Heart left ventricle (tissue), 13 donors: Measurements from ENCODE around the gene POMP.
A peak's percentile ranks its signal among the peaks of the same experiment; 100 is the strongest.

Experiments
- POLR2A ChIP-seq, 2 donors: fragments of 450-650 bp; IDR thresholded peaks; one replicate each; pipeline ENCODE4 v1.6.1; 2017; ENCODE audit warnings: antibody characterized with exemption in 2 of 2, mild to moderate bottlenecking in 2 of 2, moderate library complexity in 2 of 2
- TF ChIP-seq, protein P1 (sequence below), 12 donors: fragments of 200-600 bp; sonication (generic) in 4 of 12; IDR thresholded peaks; one replicate each; pipeline versions ENCODE4 v1.5.0 to v1.8.0; 2018 to 2022; ENCODE audit warnings: antibody characterized with exemption in 12 of 12, mild to moderate bottlenecking in 5 of 12
- donor health status: ischemic (EF 13 %, LVEDD 7.1; RV severe dilation, severe dysfunction).
- donor health status: DM: no; HTN: yes; CAD: no.
- donor health status: DM: no; HTN: no; CAD: no.
- donor health status: ischemic (EF 25% LVEDD 6.9; RV normal size, moderate dysfunction).
- donor health status: ischemic (EF 25% LVEDD 5.7; RV mildly dilated, moderate dysfunction).
- donor health status: ischemic (EF 35%, LVEDD 5.7; RV mildly dilated, moderate dysfunction).
- donor health status: nonischemic (EF 11% LVEDD 7.7; RV severe dilation, severe dysfunction).
- donor health status: DM: yes; HTN: yes; CAD: no.
- donor health status: PGD.
- donor health status: ischemic (EF 29% LVEDD 5.4; RV normal size, mild dysfunction).
- donor health status: nonischemic (EF 23%, LVEDD 6.1; RV moderate dilation, normal function).

DNA sequence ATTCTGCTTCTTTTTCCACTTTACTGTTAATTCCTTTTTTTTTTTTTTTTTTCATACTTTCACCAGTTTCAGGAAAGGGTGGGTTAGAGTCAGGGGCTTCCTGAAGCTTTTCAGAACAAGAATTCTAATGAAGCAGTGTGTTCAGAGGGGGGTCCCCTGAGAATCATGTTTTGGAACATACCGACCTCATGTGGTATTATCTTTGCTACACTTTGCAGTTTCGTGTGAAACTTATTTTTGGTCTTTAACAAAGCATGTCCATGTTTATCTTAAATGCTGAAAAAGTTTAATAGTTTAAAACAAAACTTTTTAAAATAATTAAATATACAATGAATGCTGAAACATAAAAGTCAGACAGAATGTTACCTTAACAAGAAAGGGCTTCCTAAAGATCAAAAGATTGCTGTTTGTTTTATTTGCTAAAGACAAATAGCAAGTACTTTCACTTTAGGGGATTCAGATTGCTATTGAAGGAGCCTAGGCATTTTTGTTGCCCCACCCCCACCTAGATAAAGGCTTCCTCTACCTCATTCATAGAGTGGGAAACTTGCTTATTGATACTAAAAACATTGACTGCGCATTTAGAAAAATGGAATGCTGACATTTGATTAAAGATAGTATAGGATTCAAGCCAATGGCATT lies 21.1 kb upstream of the POMP start:
- TF ChIP-seq, protein P1, sequence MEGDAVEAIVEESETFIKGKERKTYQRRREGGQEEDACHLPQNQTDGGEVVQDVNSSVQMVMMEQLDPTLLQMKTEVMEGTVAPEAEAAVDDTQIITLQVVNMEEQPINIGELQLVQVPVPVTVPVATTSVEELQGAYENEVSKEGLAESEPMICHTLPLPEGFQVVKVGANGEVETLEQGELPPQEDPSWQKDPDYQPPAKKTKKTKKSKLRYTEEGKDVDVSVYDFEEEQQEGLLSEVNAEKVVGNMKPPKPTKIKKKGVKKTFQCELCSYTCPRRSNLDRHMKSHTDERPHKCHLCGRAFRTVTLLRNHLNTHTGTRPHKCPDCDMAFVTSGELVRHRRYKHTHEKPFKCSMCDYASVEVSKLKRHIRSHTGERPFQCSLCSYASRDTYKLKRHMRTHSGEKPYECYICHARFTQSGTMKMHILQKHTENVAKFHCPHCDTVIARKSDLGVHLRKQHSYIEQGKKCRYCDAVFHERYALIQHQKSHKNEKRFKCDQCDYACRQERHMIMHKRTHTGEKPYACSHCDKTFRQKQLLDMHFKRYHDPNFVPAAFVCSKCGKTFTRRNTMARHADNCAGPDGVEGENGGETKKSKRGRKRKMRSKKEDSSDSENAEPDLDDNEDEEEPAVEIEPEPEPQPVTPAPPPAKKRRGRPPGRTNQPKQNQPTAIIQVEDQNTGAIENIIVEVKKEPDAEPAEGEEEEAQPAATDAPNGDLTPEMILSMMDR (IDR thresholded peaks at IDR 0.05) = peak in 1 of 12 donors; percentile 11
- no peak for TF ChIP-seq POLR2A (IDR thresholded peaks at IDR 0.05)
